NT2/D1 (cell line): ENCODE measurements around the gene HAP1.

Experiments
- SUZ12 ChIP-seq: IDR thresholded peaks from 2 replicates; pipeline ENCODE4 v1.6.1; 2011; ENCODE audit not compliant: insufficient read length, insufficient read depth; ENCODE audit errors: extremely low read depth
- YY1 ChIP-seq: IDR thresholded peaks from 2 replicates; pipeline ENCODE4 v1.6.1; 2011; ENCODE audit not compliant: insufficient read length, insufficient read depth
- ZNF274 ChIP-seq: IDR thresholded peaks from 2 replicates; pipeline ENCODE4 v1.6.1; 2011; ENCODE audit warnings: mild to moderate bottlenecking, low read depth, low read length

- TF ChIP-seq SUZ12 (no peak), YY1 (no peak), ZNF274 (no peak)
Observed at GRCh38 chr17:41748275-41748674, 13.8 kb upstream of the HAP1 start.
